RWPE1 (cell line): ENCODE measurements around the gene ZNF598.

Experiments used
- CTCF ChIA-PET: fragments of 350-600 bp; sonication (Branson Sonifier 250); formaldehyde crosslinking; extraction: SDS; loops from one replicate; lab custom pipeline; 2021; lab: Yijun Ruan, JAX
- POLR2A ChIA-PET: fragments of 400-600 bp; formaldehyde crosslinking; extraction: SDS; loops from one replicate; lab custom pipeline; 2020; ENCODE audit warnings: antibody characterized with exemption; ENCODE audit not compliant: low non-redundant PET; lab: Yijun Ruan, JAX
- DNase-seq: peaks from one replicate; pipeline ENCODE4 v3.0.0; 2012; ENCODE audit warnings: low spot score
- H3K27ac ChIP-seq: fragments of 450-650 bp; 2 replicates; pipeline ENCODE4 v1.5.1; 2017
- CTCF ChIP-seq: fragments of 450-650 bp; conservative IDR thresholded peaks from 2 replicates; pipeline ENCODE4 v1.5.1; 2017; ENCODE audit warnings: low read depth, mild to moderate bottlenecking

The ZNF598 gene

DNA sequence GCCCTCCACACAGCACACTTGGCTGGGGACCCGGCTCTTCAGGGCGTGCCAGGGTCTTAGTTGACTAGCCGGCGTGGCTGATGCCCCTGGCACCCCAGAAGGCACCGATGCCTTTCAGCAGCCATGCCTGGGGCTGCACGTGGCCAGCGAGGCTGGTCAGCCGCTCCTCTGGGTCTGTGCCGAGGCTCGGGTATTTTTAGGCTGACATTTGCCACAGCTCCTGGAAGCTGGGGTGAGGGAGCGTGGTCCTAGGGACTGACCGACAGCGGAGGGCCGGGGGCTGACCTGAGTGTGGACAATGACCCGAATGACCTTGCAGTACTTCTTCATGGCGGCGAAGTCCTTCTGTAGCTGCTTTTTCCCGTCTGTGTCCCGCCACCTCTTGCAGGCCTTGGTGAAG lies 59.1 kb downstream of the ZNF598 start:
- CTCF ChIA-PET, result interaction anchor here (0.6 kb wide), 1 partner anchor 89 kb away, joined by 3 read pairs; no protein-coding TSS in a partner anchor

GRCh38 chr16:1950047-1950446 lies 59.6 kb downstream of the ZNF598 start:
- ChIA-PET CTCF (interaction anchor here (0.6 kb wide), 1 partner anchor 88 kb away, joined by 3 read pairs; no protein-coding TSS in a partner anchor), POLR2A (no interaction called here)

More for the DNA sequence above, 59.1 kb downstream of the ZNF598 start:
- no peak for TF ChIP-seq CTCF
- H3K27ac ChIP-seq, result peak overlapping the region; percentile 45
- no peak for DNase-seq
- POLR2A ChIA-PET, result no interaction called here

DNA sequence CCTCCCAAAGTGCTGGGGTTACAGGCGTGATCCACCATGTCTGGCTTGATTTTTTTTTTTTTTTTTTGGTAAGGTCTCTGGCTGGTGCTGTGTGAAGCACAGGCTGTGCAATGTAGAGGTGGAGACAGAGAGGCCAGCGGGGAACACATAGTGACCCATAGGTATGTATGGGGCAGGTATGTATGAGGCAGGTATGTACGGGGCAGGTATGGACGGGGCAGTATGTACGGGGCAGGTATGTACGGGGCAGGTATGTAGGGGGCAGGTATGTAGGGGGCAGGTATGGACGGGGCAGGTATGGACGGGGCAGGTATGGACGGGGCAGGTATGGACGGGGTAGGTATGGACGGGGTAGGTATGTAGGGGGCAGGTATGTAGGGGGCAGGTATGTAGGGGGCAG lies 60.1 kb downstream of the ZNF598 start:
- ChIA-PET POLR2A (no interaction called here), CTCF (interaction anchor here (0.6 kb wide), 1 partner anchor 58 kb away, joined by 3 read pairs; no protein-coding TSS in a partner anchor)
- DNase-seq, result no peak
- no peak overlapping the region for H3K27ac ChIP-seq
- no peak for TF ChIP-seq CTCF

More at GRCh38 chr16:1950047-1950446, 59.6 kb downstream of the ZNF598 start:
- TF ChIP-seq CTCF, result no peak
- no peak for DNase-seq
- peak overlapping the region; percentile 45 for H3K27ac ChIP-seq
